GM12801 (cell line): Measurements from ENCODE around the gene RDH8.

Experiments
- CTCF ChIP-seq: IDR thresholded peaks from one replicate; pipeline ENCODE4 v1.5.1; 2011; ENCODE audit warnings: control low read depth; ENCODE audit not compliant: insufficient read length; ENCODE audit errors: extremely low read depth

RDH8 gene

GRCh38 chr19:10070730-10071446 is 57.6 kb downstream of the RDH8 start:
- TF ChIP-seq CTCF = no peak
